GM23338 (cell line): ENCODE data around the gene NTMT1.

ENCODE experiments used
- CREB1 ChIP-seq: fragments of 250-450 bp; sonication (Bioruptor Pico); IDR thresholded peaks from 2 replicates; pipeline ENCODE4 v1.5.0; 2020; ENCODE audit warnings: low read depth, mild to moderate bottlenecking, moderate library complexity
- CTCF ChIP-seq, 2 experiments: fragments of 200-600 bp in 1 of 2; sonication (generic) in 1 of 2; conservative IDR thresholded peaks; 2 replicates each; pipeline versions ENCODE4 v1.5.1 to v1.6.1; 2016 to 2017; ENCODE audit warnings: antibody characterized with exemption in 2 of 2, low read depth in 2 of 2, mild to moderate bottlenecking in 2 of 2, moderate library complexity in 1 of 2
- ETS1 ChIP-seq: IDR thresholded peaks from 2 replicates; pipeline ENCODE4 v1.6.1; 2016; ENCODE audit warnings: antibody characterized with exemption
- EZH2 ChIP-seq: fragments of 200-600 bp; sonication (generic); IDR thresholded peaks from one replicate; pipeline ENCODE4 v1.8.0; 2017; ENCODE audit warnings: antibody characterized with exemption, mild to moderate bottlenecking, low read depth; ENCODE audit not compliant: unreplicated experiment
- EZH2phosphoT487 ChIP-seq: fragments of 200-600 bp; sonication (generic); IDR thresholded peaks from one replicate; pipeline ENCODE4 v1.8.1; 2018; ENCODE audit warnings: antibody characterized with exemption; ENCODE audit not compliant: unreplicated experiment
- JUNB ChIP-seq: IDR thresholded peaks from one replicate; pipeline ENCODE4 v1.6.1; 2016; ENCODE audit warnings: antibody characterized with exemption; ENCODE audit not compliant: unreplicated experiment
- NANOG ChIP-seq: IDR thresholded peaks from 2 replicates; pipeline ENCODE4 v1.6.1; 2016; ENCODE audit warnings: antibody characterized with exemption, borderline replicate concordance
- POLR2AphosphoS5 ChIP-seq: IDR thresholded peaks from 2 replicates; pipeline ENCODE4 v1.6.1; 2016; ENCODE audit warnings: antibody characterized with exemption, low read depth
- REST ChIP-seq: IDR thresholded peaks from one replicate; pipeline ENCODE4 v1.6.1; 2018; ENCODE audit warnings: antibody characterized with exemption; ENCODE audit not compliant: unreplicated experiment
- STAT1 ChIP-seq: IDR thresholded peaks from one replicate; pipeline ENCODE4 v1.6.1; 2016; ENCODE audit warnings: antibody characterized with exemption; ENCODE audit not compliant: unreplicated experiment
- ZNF114 ChIP-seq: fragments of 250-450 bp; sonication (Bioruptor Pico); IDR thresholded peaks from 2 replicates; pipeline ENCODE4 v1.5.0; 2020; ENCODE audit warnings: mild to moderate bottlenecking, moderate library complexity
- ZNF331 ChIP-seq: fragments of 250-450 bp; sonication (Bioruptor Pico); IDR thresholded peaks from 2 replicates; pipeline ENCODE4 v1.5.0; 2020; ENCODE audit warnings: low read depth, mild to moderate bottlenecking, moderate library complexity

GRCh38 chr9:129609486-129610212 is 16.3 kb upstream of the NTMT1 start:
- no peak for TF ChIP-seq REST
- no peak for TF ChIP-seq CTCF (conservative IDR thresholded peaks at IDR 0.05; ENCODE audit: low read depth in 2 of 2)
- no peak for TF ChIP-seq JUNB
- no peak for TF ChIP-seq EZH2
- TF ChIP-seq POLR2AphosphoS5: no peak
- no peak for TF ChIP-seq EZH2phosphoT487
- TF ChIP-seq CREB1 (CRISPR knock-in tag): no peak
- no peak for TF ChIP-seq STAT1
- no peak for TF ChIP-seq ETS1
- TF ChIP-seq NANOG: no peak
- TF ChIP-seq ZNF331 (CRISPR knock-in tag): no peak
- TF ChIP-seq ZNF114: no peak
